BJ (cell line): Measurements from ENCODE around the gene MMP2. TPM values are rescaled to one million over a fixed set of nuclear protein-coding genes. Genes with fewer than 3 reads are reported as not detected.

Experiments used
- CTCF ChIA-PET: fragments of 350-600 bp; formaldehyde crosslinking; extraction: SDS; loops from one replicate; lab custom pipeline; 2021; ENCODE audit warnings: antibody characterized with exemption, inconsistent platforms; lab: Yijun Ruan, JAX
- POLR2A ChIA-PET: fragments of 300-600 bp; sonication (Branson Sonifier 250); formaldehyde crosslinking; extraction: SDS; loops from one replicate; lab custom pipeline; 2021; ENCODE audit warnings: antibody characterized with exemption; lab: Charles Lee
- DNase-seq: peaks from one replicate; pipeline ENCODE4 v3.0.0-alpha.2; 2011; ENCODE audit warnings: low read depth
- H3K27me3 ChIP-seq: 2 replicates; pipeline ENCODE4 v1.6.0; 2011; ENCODE audit warnings: low read length; ENCODE audit not compliant: control insufficient read depth, insufficient read depth
- H3K36me3 ChIP-seq: 2 replicates; pipeline ENCODE4 v1.5.1; 2011; ENCODE audit warnings: low read length; ENCODE audit not compliant: control insufficient read depth, insufficient read depth
- H3K4me3 ChIP-seq: 2 replicates; pipeline ENCODE4 v1.5.1; 2011; ENCODE audit warnings: low read depth, mild to moderate bottlenecking, control low read depth, low read length
- CTCF ChIP-seq: IDR thresholded peaks from 2 replicates; pipeline ENCODE4 v1.5.1; 2011; ENCODE audit warnings: low read depth, mild to moderate bottlenecking, control low read depth, inconsistent platforms, low read length, moderate library complexity; ENCODE audit not compliant: insufficient read depth
- polyA plus RNA-seq: library from polyadenylated mRNA; depleted of rRNA; stranded (reverse); fragments of >200 nt; gene quantifications from 2 replicates; pipeline ENCODE4 v1.2.3, GENCODE V29; 2011

Gene MMP2
- polyA plus RNA-seq, 1 experiment, result 1,609 TPM

DNA sequence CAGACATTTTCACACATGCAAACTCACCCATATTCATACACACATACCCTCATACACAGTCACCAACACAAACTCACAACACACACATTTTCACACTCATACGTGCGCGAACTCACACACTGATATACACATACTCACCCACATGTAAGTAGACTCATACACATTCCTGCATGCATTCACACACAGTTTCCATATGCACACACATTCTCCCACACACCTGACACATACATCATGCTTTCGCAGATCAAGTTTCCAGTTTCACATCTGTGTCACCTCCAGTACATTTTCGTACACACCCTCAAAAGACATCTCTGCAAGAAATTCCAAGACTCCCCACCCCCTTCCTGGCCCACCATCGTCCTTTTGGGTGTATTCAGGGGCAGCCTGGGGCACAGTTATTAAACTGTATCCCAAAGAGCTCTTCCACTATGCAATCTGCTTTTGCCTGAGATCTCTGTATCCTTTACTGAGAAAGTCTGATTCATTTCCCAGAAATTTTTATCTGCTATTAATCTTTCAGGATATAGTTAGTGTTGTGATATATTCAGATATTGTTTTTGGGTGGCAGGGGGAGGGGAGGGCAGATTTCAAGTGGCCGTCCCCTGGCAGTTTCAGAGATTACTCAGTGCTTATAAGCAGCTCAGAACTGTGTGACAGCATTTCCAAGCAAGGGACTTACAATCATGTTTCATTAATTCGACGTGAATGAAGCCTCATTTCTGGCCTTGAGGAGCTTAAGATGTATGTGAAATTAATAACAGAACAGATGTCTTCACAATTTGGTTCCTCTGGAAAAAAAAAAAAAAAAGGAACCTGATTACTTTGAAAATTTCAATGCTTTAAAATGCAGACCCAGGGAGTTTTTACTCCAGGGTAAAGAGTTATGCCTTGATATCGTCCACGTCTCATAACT, 35.3 kb upstream of the MMP2 start:
- no peaks in the 10 kb centered on the region for H3K36me3 ChIP-seq
- no peak for TF ChIP-seq CTCF
- ChIA-PET CTCF (interaction anchor here (1.0 kb wide), 1 partner anchor 21 kb away, joined by 3 read pairs; no protein-coding TSS in a partner anchor), POLR2A (interaction anchor here (0.6 kb wide), 1 partner anchor 31 kb away, joined by 5 read pairs; no protein-coding TSS in a partner anchor)
- no peak overlapping the region for H3K4me3 ChIP-seq
- DNase-seq, result no peak
- H3K27me3 ChIP-seq, result no peaks in the 10 kb centered on the region; the same call in 1 of the 2 replicates

DNA sequence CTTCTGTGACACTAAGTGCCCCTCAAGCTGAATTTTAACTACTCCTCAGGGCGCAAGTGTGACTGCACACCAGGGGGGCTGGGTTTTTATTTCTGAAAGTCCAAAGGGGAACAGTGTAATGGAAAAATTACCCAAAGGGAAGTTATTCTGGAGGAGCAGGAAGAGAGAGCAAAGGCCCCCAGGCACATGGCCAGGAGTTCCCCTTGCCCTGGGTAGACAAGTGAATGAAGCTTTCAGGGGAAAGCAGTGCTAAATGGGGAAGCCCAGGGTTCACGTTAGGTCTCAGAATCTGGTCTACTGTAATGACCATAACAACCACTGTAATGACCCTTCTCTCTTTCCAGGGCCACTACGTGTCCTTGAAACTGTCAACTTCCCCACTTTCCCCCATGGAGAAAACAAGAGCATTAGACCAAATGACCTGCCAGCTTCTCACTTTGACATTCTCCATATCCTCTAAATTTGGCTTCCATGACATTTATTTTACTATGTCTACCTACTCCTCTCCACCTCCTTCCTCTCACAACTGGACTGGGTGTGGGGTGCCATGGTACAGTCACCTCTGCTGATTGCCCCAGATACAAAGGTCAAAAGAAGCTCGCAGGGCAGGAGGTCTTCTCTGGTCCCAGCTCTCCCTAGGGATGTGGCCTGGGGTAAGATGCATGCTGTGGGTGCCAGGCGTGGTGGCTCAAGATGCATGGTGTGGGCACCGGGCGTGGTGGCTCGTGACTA, 34.1 kb upstream of the MMP2 start:
- Histone ChIP-seq H3K36me3 (no peaks in the 10 kb centered on the region), H3K4me3 (no peak overlapping the region), H3K27me3 (no peaks in the 10 kb centered on the region)
- TF ChIP-seq CTCF, result no peak
- POLR2A ChIA-PET, result no interaction called here
- CTCF ChIA-PET, result interaction anchor here (1.0 to 1.8 kb wide), 4 partner anchors 9 to 20 kb away, joined by 3 to 9 read pairs (median 3); no protein-coding TSS in a partner anchor
- DNase-seq, result no peak

DNA sequence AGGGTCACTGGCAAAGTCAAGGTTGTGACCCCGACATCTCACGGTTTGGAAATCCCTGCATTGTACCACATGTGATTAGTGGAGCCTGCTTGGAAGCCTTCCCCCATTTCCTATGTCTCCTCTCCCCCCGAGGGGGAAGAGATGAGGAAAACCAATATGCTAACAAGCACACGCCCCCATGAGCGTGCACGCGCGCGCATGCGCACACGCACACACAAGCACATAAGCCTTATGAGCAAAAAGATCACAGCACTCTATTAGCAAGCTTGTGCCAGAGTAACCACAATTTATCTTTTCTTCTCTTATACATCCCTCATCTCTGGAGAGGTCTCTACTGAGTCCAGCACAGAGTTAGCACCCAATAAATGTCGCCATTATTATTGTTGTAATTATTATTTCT, 31.8 kb upstream of the MMP2 start:
- POLR2A ChIA-PET, result no interaction called here
- CTCF ChIA-PET, result interaction anchor here (1.5 kb wide), 1 partner anchor 18 kb away, joined by 4 read pairs; no protein-coding TSS in a partner anchor
- Histone ChIP-seq H3K27me3 (no peaks in the 10 kb centered on the region), H3K4me3 (no peak overlapping the region), H3K36me3 (no peaks in the 10 kb centered on the region)
- no peak for DNase-seq
- TF ChIP-seq CTCF, result no peak

- ChIA-PET CTCF (interaction anchor here (3.3 kb wide), 1 partner anchor 12 kb away, joined by 23 read pairs; no protein-coding TSS in a partner anchor), POLR2A (no interaction called here)
- no peak for TF ChIP-seq CTCF
- no peak for DNase-seq
- Histone ChIP-seq H3K4me3 (no peak overlapping the region), H3K36me3 (no peaks in the 10 kb centered on the region), H3K27me3 (no peaks in the 10 kb centered on the region)
Measured at GRCh38 chr16:55452996-55453395, 26.0 kb upstream of the MMP2 start.

DNA sequence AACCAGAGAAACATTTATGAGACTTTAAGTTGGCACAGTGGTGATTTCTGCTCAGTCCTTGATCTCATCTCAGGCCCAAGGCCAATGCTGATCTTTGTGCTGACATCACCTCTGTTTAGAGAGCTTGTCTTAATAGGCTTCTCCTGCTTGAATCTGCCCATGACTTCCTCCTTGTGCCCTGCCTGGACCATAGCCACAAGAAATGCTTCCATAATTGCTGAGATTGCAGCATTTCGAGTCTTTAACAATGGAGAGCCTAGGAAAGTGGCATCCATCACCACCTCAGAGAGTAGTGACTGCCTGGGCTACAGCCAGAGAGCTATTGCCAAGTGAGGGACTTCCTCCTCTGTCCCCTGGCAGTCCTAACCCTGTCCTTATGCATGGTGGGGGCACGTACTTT, 25.1 kb upstream of the MMP2 start:
- no peak for TF ChIP-seq CTCF
- no peak for DNase-seq
- Histone ChIP-seq H3K27me3 (no peaks in the 10 kb centered on the region), H3K4me3 (no peak overlapping the region), H3K36me3 (no peaks in the 10 kb centered on the region)
- ChIA-PET POLR2A (no interaction called here), CTCF (interaction anchor here (1.4 kb wide), 1 partner anchor 11 kb away, joined by 7 read pairs; no protein-coding TSS in a partner anchor)
